Middle frontal gyrus (tissue), 1 donor: ENCODE results near the gene KLHDC3.

Source experiments
- DNase-seq: peaks from one replicate; pipeline ENCODE4 v3.0.0-alpha.2; 2015; ENCODE audit warnings: low spot score; ENCODE audit errors: extremely low spot score

Gene KLHDC3, protein sequence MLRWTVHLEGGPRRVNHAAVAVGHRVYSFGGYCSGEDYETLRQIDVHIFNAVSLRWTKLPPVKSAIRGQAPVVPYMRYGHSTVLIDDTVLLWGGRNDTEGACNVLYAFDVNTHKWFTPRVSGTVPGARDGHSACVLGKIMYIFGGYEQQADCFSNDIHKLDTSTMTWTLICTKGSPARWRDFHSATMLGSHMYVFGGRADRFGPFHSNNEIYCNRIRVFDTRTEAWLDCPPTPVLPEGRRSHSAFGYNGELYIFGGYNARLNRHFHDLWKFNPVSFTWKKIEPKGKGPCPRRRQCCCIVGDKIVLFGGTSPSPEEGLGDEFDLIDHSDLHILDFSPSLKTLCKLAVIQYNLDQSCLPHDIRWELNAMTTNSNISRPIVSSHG

DNA sequence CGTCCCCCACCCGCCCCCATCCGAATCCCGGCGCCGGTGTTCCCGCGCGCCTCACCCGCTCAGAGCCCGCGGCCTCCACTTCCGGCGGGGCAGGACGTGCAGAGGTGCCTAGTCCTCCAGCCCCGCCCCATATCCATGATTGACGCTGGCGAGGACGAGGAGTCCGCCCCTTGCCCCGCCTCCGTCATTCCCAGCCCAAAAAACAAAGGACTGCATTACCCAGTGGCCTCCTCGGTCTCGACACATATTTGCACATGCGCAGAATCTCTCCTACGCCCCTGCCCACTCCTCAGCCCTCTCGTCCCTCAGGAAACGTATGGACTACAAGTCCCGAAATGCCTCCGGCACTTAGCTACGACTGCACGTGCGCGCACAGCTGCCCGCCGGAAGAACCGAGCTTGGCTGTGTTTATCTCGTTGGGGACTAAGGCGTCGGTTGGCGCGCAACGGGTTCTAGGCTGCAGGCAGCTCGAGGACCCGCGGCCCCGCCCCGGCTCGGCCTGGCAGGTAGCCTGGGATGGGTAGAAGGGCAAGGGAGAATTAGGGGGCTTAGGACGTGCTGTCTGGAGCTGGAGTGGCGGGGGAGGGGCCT is at the start of gene KLHDC3, which contains the start of gene MEA1:
Gene KLHDC3, plus strand, starts transcription at position 407 of the 591 bp plus-strand sequence. CDS start 2,944 bp downstream, outside the sequence.
Gene MEA1, minus strand, starts transcription at position 104 of the 591 bp plus-strand sequence. CDS start 133 bp downstream, outside the sequence.
- DNase-seq: peak; percentile 98

DNA sequence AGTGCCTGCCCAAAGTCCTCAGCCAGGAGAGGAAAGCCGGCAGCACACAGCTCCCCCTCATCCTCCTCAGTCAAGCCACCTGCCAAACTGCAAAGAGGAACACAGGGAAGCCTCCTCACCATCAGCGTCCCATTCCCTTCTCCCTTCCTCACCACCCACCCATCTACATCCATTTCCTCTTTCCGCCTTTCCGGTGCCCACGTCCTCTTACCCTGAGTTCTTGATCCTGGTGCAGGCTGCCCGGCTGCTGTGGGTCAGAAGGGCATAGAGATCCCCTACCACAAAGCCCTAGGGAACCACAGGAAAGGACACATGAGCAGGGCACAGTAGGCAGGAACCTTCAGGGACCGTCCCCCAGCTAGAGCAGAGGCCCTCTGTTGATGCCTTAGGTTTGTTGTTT is 47.5 kb upstream of the KLHDC3 start:
- DNase-seq: no peak

DNA sequence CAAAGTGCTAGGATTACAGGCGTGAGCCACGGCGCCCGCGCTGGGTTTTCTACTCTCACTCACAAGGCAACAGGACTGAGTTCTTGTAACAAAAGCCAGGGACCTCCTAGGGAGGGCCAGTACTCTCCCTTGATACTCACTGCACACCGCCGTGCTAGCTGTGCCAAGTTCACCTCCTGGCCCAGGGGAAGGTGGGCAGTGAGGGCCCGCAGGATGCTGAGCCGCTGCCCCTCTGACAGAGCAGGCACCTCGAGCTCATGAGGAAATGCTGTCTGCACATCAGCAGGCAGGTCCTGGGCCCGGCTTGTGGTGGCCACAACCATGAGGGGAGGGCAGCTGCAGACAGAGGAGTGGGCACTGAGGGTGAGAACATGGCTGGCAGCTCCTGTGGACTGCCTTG is 46.8 kb upstream of the KLHDC3 start:
- no peak for DNase-seq

DNA sequence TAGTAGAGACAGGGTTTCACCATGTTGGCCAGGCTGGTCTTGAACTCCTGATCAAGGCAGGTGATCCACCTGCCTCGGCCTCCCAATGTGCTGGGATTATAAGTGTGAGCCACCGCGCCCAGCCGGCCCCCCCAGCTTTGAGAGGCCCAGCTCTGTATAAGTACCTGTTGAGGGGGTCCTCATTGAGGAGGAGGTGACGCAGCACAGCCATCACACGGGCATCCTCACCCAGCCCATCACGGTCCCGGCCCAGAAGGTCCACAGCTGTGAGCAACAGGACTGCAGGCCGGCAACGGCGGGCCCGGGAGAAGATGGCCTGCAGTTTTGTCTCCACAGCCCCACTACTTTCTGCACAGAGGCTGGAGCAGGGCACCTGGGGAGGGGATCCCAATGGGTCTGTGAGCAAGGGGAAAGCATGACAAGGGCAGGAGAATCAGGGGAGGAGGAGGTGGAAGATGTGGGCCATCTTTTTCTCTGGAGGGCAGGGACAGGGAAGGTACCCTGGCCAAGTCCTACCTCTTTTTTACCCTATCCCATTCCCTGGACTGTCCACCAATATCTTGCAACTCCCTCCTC is 45.8 kb upstream of the KLHDC3 start:
- DNase-seq: no peak

DNA sequence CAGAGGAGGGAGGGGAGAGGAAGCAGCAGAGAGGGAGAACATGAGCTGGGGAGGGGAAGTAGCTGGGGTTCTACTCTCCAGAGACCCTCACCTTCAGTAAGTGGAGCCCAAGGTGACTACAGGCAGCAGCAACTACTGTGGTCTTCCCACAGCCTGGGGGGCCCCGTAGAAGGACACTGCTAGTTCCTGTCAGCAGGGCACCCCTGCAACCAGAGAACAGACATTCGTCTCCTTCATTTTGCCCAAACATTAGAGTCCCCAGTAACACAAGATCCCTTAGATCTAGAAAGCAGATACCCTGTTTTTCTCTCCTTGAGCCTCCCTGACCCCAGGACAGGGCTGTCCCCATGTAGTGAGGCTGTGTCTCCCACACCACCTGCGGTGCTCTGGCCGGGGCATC is 45.3 kb upstream of the KLHDC3 start:
- no peak for DNase-seq

DNA sequence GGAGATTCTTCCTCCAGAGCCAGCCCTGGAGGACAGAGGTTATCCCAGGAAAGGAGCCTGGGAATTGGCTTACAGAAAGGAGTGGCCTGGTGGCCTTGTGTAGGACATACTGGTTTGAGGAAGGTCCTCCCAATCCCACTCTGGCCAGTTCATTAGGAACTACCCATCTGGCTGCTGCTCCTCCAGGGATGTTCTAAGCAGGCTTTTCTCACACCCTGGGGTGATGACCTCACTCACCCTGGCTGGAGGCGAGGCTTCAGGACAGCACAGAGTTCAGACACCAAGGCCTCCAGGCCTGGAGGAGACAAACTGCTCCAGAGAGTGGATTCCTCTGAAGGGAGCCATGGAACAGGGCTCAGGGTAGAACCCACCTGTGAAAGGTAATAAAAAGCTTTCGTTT is 44.6 kb upstream of the KLHDC3 start:
- no peak for DNase-seq

DNA sequence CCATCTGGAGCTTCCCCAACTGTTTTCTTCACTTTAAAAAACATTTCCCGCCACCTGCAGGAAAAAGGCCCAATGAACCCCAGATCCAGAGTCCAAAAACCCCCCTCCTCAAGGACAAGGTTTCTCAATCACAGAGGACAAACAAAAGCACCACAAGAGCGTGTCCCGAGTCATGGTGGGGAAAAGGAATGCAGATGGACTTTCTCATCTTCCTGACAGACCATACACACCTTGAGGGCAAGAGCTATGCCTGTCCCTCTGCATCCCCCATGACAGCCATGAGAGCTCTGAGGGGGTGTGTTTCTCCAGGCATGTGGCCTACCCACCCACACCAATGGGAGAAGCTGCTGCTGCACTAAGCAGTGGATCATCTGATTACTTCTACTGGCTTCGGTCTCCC is 44.1 kb upstream of the KLHDC3 start:
- no peak for DNase-seq

DNA sequence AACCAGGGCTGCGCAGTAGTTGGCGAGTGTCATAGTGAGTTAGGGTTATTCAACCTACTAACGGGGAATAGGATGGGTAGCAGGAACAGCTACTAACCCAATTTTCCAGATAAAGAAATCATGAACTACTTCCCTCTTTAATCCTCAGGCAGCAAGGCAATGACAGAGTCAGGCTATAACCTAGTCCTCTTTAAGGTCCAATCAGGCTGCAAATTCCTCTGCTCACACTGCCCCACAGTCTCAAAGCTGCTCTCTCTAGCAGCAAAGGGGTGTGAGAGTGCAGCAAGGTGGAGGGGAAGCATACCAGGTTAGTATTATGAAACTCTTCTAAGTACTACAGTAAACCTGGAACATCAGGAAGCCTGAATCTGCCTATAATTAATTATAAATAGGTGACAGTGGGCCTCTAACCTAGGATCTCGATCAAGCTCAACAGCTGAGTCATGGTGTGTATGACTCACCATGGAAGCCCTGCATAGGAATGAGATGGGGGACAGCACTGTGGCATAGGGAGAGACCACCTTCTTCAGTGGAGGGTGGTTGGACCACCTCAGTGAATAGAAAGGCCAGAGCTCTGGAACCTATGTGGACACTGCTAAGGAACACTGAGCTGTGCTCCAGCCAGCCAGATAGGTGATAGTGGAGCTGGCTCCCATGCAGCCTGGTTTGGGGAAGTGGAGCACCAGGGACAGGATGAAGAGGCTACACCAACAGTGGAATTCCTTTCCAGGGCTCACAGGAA is 43.0 kb upstream of the KLHDC3 start:
- no peak for DNase-seq

DNA sequence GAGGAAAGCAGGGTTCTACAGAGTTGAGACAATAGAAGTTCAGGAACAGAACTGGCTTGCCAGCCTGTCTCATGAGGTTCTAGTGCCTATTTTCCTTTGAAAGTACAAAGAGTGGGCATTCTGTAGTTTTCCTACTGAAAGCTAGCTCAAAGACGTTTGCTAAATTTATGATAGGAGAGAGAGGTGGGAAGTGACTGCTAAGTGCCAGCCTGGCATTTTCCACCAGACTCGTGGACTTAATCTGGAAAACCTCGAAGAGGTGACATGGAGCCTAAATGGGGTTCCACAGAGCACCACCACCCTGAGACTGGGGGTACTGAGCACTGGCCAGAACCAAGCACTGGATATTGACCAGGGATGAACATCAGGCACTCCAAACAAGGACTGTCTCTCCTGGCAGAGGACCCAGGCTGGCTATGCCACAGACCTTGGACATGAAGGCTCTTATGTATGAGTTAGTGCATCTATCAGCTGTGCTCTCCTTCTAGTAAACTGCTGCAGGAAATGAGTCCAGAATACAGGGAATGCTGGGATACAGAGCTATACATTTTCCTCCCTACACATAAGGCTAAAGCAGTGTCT is 42.2 kb upstream of the KLHDC3 start:
- peak; percentile 19 for DNase-seq

DNA sequence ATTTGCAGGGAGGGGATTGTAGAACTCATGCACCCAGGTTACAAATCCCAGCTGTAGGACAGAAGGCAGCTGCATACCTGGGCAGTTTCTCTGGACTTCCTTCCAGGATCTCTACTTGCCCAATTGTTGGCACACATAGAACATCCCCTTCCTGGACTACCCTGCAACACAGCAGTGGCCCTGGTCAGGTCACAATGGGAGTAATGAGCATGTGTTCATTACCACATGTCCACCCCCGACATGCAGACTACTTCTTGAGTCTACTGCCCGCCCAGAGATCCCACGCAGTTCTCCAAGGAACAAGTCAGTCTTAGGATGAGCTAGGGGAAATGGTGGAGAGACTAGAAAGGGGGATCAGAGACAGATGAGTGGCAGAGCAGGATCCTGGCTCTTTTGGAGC is 40.1 kb upstream of the KLHDC3 start:
- no peak for DNase-seq

DNA sequence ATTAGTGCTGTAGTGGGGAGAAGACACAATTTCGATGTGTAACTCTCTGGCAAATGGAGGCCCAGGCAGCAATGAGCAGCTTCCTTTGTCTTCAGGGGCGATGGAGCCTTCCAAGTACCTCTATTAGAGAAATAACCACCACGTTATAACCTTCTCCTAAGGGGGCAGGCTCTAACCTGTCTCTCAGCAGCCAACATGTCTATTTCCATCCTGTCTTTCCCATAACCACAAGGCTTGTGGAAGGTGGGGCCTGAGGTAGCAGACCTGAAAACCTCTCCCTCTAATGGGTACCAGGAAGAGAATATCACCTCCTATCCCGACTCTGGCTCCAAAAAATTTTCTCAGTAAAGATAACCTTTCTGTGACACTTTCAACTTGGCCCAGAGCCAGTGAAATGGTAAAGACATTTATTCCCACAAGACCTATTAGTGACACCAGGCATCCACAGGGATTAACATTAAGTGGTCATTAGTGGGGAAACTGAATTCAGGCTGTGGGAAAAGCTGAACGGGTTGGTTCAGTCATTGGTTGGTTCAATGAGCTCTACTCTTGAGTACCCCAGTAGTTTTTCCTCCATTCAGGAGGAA is 39.0 kb upstream of the KLHDC3 start:
- no peak for DNase-seq

DNA sequence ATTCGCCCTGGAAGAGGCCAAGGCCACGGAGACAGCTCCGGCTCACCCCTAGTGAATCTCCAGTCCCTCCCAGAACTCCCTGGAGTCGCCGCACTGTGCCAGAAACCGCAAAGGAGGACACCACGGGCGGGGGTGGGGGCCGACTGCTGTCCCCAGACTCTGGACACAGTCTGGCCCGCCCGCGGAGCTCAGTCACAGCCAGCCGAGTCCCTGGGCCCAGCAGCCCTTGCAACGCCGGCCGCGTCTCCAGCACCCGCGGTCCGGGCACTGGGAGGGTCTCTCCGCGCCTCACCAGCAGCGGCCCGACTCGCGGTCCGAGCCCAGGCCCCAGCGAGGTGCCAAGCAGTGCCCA is 35.6 kb upstream of the KLHDC3 start:
- no peak for DNase-seq

DNA sequence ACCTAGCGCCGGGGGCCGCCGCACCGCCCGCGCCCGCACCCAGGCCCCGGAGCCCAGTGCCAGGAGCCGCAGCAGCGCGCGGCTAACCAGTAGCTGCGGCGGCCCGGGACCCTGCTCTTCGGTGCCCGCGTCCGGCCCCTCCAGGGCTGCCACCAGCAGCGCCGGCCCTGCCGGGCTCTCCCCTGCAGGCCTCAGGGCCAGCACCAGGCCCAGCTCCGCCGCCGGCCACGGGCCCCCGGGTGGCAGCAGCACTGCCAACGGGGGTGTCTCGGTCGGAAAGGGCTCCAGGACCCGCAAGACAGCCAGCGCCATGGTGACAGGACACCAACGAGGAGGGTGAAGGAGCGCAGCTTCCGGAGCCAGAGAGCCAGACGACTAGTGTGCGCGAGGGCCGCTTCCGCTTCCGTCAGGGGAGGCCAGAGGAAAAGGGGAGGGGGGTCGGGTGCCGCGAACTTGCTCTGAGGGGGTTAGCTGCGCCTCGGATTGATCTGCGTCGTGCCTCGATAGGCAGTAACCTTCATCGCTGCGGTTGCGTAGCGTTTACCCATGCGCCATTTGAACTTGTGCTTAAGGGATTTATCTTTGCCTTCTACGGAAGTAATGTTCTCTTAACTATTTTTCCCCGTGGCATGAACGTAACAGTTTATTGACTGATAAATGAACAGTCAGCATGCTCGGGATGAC is 35.1 kb upstream of the KLHDC3 start, which contains the start of gene PEX6:
Gene PEX6, minus strand, starts transcription at position 343 of the 684 bp plus-strand sequence. Its CDS starts 31 bp downstream, at position 312.
- DNase-seq: peak; percentile 70

DNA sequence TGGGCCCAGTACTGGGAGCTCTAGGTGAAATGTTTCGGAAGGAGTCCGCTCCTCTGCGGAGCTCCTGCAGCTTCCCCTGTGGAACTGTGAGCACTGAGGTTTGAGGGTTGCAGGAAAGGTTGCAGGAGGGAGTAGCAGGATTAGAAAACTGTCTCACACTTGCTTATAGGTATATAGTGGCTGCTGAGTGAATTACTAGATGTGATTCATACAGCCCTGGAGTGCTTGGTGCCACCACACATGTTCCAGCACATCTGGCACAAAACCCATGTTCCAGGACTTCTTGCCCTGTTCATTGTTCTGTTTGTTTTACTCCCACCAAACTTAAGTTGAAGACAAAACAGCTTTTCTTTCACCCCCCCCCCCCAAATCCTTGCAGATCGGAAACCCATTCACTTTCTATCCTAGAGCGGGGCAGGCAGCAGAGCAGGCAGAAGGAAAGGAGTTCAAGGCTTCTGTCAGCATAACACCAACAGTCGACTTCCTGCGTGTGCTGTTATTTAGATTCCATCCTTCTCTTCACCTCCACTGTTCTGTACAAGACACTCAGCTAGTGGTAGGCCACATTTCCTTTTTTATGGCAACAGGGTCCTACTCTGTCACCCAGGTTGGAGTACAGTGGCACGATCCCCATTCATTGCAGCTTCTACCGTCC is 34.4 kb upstream of the KLHDC3 start:
- no peak for DNase-seq

DNA sequence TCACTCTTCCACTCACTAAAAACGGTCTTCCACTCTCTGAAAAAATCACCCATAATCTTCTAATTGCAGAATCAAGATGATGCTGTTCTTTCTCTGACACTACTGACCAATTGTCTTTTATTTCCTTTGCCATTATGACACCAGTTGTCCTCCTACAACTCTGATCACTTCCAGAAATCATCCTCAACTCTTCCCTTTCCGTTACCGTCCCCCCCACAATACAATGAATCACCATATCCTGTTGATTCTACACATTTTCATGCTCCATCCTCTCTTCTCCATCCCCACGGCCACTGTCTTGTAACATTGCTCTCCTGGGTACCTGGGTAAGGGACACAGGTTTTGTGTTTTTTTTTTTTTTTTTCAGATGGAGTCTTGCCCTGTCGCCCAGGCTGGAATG is 32.2 kb upstream of the KLHDC3 start:
- no peak for DNase-seq

DNA sequence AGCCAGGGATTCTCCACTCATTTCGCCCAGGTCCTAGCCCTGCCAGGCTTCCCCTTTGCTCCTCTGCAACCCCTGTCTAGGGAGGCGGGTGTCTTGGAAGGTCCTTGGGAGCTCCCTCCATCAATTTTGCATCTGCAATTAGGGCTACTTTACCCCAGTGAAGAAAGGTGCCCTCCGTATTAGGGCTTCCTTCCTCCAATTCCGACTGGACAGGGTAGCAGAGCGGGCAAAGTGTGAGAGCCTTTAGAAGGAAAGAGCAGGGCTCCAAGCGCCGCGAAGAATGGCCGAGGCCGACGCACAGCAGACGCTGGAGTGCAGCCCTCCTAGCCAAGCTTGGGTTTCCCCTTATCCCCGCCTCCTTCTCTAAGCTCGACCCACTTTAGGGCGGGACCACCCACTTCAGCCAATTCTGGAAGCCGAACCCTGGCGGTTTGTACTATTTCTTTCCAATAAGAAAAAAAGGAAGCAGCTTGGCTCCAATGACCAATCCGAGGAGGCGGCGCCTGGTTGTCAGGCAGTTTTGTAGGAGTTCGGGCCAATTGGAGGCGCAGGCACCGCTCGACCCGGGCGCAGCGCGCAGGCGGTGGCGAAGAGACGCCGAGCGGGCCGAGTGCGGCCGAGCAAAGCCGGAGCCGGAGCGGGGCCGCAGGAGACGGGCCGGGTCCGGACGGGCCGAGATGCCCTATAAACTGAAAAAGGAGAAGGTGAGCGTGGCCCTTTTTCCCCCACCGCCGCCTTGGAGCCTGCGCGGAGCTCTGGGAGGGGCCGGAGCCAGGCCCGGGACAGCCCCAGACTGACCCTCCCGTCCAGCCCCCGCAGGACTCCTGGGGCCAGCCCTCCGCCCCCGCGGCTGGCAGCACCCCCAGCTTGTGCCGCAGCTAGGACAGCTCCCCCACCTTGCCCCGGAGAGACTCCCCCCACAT is 29.8 kb upstream of the KLHDC3 start, which contains the start of gene PPP2R5D:
Gene PPP2R5D, plus strand, starts transcription at position 570 of the 923 bp plus-strand sequence. Its CDS starts 108 bp downstream, at position 678.
- DNase-seq: peak; percentile 97

DNA sequence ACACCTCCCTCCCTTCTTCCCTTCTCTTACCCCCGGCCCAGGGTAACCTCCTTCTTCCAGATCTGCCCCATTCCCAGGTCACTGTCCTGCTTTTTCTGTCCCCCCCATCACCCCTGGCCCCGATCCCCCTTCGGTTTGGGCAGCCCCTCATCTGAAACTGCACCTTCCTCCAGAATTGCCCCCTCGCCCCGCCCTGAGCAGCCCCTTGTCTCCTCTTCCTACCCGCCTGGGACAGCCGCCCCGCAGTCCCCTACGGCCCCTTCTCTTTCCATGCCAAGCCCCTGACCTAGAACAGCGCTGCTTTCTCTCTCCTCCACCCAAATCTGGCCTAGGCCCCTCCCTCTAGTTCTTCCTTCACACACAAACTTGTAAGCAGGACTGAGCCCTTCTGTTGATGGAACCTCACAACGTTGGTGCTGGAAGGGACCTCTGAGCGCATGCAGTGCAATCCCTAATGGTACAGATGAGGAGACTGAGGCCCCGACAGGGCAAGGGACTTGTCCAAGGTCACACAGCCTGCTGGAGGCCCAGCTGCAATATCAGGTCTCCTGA is 29.0 kb upstream of the KLHDC3 start:
- no peak for DNase-seq
